ENCODE measurements around the gene SLC49A4. TPM values are rescaled to one million over a fixed set of nuclear protein-coding genes. Genes with fewer than 3 reads are reported as not detected.

SLC49A4 gene
- 9.7 to 17.2 TPM (median 15.8 TPM) in 5 replicates for total RNA-seq (2022; extraction: Qiagen RNA extraction; ENCODE audit: low read depth)

GRCh38 chr3:122794779-122795673 lies at the start of gene SLC49A4:
TSS of gene SLC49A4 (plus strand) at chr3:122795069. CDS start at chr3:122795193, 124 bp downstream.

GRCh38 chr3:122793568-122794416 lies 1.1 kb upstream of the SLC49A4 start, which contains the start of gene HSPBAP1:
TSS of gene HSPBAP1 (minus strand) at chr3:122793831. CDS start at chr3:122793680, 151 bp downstream.

Other genes with a start within 250 kb of the SLC49A4 start
- gene PARP9, start 230.8 kb upstream of the SLC49A4 start, total RNA-seq (2022; extraction: Qiagen RNA extraction; ENCODE audit: low read depth) = 4.9 to 7.0 TPM (median 5.5 TPM) in 5 replicates
- gene DTX3L, start 230.7 kb upstream of the SLC49A4 start, total RNA-seq (2022; extraction: Qiagen RNA extraction; ENCODE audit: low read depth) = 8.3 to 10.7 TPM (median 8.6 TPM) in 5 replicates
- not detected in 5 replicates for gene PARP15, start 217.4 kb upstream of the SLC49A4 start, total RNA-seq (2022; extraction: Qiagen RNA extraction; ENCODE audit: low read depth)
- gene PARP14, start 114.2 kb upstream of the SLC49A4 start, total RNA-seq (2022; extraction: Qiagen RNA extraction; ENCODE audit: low read depth) = 10.4 to 12.2 TPM (median 11.0 TPM) in 5 replicates
- 5.5 to 6.9 TPM (median 6.3 TPM) in 5 replicates for gene HSPBAP1, start 1.2 kb upstream of the SLC49A4 start, total RNA-seq (2022; extraction: Qiagen RNA extraction; ENCODE audit: low read depth)
- 0.16 to 1.1 TPM (median 0.26 TPM) in 5 replicates for gene SEMA5B, start 232.7 kb downstream of the SLC49A4 start, total RNA-seq (2022; extraction: Qiagen RNA extraction; ENCODE audit: low read depth)

All from A549 treated with DMSO at 1 μM for 4 hours (cell line).